IMR-90 (cell line): ENCODE data around the gene CIRBP.
A peak's percentile ranks its signal among the peaks of the same experiment; 100 is the strongest.

Source experiments
- CEBPB ChIP-seq: IDR thresholded peaks from 2 replicates; pipeline ENCODE4 v1.6.1; 2012; ENCODE audit warnings: low read depth, low read length, improper control_type of control experiment
- CTCF ChIP-seq: conservative IDR thresholded peaks from 2 replicates; pipeline ENCODE4 v1.5.1; 2012; ENCODE audit warnings: mild to moderate bottlenecking, low read depth, low read length, improper control_type of control experiment
- ELK1 ChIP-seq: fragments of 150-350 bp; IDR thresholded peaks from 2 replicates; pipeline ENCODE4 v1.6.1; 2016; ENCODE audit warnings: low read depth, mild to moderate bottlenecking, low read length, moderate library complexity, borderline replicate concordance
- MXI1 ChIP-seq: IDR thresholded peaks from 2 replicates; pipeline ENCODE4 v1.6.1; 2012; ENCODE audit warnings: low read depth, mild to moderate bottlenecking, low read length, moderate library complexity, borderline replicate concordance
- NFE2L2 ChIP-seq: fragments of 150-350 bp; IDR thresholded peaks from 2 replicates; pipeline ENCODE4 v1.6.1; 2016; ENCODE audit warnings: low read depth, mild to moderate bottlenecking, low read length
- POLR2A ChIP-seq: IDR thresholded peaks from 2 replicates; pipeline ENCODE4 v1.6.1; 2012; ENCODE audit warnings: mild to moderate bottlenecking, low read depth, low read length
- RFX5 ChIP-seq: IDR thresholded peaks from 2 replicates; pipeline ENCODE4 v1.8.0; 2012; ENCODE audit warnings: low read depth, mild to moderate bottlenecking, low read length, moderate library complexity

DNA sequence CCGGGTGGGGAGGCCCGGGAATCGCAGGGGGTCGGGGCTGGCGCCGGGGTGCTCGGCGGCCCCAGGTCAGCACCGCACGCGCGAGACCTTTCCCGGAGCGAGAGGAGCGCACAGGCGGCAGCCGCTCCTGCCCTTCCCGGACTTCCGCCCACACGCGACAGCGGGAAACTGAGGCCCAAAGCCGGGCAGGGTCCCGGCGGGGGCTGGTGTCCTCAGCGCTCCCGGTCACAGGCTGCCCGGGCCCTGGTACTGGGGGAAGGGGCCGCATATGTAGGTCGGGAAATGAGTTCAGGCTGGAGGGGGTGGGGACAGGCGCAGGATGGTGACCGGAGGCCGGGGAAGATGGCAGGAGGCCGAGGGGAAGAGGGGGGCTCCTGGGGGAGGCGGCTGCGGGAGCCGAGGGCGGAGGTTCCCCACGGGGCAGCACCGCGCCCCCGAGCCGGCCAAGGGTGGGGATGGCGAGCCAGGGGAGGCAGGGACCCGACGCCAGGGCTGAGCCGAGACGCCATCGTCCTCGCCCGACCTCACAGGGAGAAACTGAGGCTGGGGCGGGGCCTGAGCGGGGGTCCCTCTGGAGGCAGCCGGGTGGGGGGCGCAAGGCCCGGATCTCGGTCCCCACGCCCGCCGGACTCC is 32.0 kb upstream of the CIRBP start:
- TF ChIP-seq NFE2L2 (no peak), CTCF (no peak), POLR2A (no peak), MXI1 (0 out of 2 replicates have a peak, but pooled peaks have one; percentile 32), ELK1 (no peak), RFX5 (no peak), CEBPB (no peak)
